GM18870 (cell line): ENCODE results near the gene DISP3.

ENCODE experiments used
- ATAC-seq: cut with Tn5 transposase; IDR thresholded peaks from one replicate; pipeline ENCODE4 v1.9.1; 2021; ENCODE audit warnings: moderate library complexity; ENCODE audit not compliant: unreplicated experiment

Gene DISP3

DNA sequence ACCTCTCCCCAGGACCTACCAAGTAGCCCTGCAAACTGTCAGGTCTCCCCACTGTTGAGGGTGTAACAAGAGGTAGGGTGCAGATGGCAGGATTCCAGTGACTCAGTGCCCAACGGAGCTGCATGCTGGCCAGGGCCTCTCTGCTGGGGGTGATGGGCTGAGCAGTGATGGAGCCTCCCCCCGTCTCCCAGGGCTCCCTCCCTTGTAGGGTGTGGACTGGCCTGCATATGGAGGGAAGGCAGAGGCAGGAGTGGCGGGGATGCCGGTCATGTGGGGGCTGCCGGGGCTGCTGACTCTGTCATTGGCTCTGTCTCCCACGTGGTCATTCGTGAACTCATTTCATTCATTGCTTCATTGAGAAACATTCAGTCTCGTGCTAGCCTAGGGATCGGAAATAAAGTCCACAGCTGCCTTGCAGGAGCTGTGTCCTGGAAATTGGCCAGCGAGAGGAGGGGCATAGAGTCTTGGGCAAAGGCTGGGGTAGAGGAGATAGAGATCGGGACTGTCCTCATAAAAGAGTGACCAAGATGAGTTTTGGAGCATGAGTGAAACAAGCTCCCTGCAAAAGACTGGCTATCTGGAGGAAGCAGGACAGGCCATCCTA lies 22.9 kb upstream of the DISP3 start:
- no peak for ATAC-seq

DNA sequence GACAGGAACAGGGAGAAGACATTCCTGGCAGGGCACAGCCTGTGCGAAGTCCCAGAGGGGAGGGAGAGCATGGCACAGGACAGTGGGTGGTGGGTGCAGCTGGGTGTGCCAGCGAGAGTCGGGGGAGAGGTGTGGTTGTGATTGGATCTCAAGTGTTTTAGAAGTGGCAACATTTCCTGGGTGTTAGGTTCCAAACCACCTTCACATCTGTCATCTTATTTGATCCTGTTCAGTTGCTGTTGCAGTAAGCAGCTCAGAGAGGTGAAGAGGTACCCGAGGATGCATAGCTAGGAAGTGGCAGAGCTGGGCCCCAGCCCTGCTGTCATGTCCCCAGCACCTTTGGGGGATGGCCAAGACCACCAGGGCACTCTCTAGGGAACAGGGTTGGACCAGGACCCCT lies 22.0 kb upstream of the DISP3 start:
- ATAC-seq, result no peak

DNA sequence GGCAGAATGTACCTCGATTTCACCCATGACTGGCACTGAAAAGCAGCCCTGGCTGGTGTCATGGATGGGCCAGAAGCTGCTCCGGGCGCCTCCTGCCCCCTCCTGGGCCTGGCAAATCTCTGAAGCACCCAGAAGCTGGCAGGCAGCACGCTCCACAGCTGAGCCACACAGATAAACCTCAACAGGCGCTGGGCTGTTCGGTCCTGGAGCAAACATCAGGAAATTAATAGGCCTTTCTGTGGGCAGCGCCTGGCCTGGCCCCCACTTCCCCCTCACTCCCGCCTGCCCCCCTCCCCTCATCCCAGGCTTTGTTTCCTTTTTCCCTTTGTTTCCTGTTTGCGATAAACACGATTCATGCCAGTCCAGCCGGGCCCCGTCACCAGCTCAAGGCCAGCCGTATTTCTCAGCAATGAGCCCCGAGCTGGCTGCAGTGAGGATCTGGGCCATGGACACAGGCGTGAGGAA lies 20.1 kb upstream of the DISP3 start:
- no peak for ATAC-seq

DNA sequence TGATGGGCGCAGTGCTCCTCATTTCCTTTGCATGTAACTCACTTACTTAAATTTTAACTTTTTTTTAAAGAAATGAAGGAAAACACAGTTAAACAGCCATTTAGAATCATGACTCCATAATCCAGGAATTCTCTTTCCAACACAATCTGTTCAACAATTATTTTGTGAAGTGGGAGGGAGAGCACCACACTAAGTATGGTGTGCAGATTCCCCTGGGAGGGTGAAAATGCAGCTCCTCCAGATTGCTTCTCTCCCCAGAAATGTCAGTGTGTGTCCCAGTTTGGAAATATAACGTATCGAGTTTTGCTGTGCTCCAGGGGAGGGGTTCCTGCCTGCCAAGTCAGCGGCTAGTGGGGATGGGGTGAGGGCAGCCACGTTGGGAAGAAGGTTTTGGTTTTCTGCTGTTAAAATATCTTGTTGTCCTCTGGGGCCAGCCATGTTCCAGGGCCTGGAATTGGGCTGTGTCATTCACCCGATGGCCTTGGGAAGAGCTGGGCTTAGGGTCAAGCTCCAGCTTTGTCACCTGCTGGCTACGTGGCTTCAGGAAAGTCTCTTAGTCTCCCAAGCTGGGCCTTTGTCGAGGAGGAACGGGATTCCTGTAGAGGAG lies 17.3 kb upstream of the DISP3 start:
- ATAC-seq, result no peak

DNA sequence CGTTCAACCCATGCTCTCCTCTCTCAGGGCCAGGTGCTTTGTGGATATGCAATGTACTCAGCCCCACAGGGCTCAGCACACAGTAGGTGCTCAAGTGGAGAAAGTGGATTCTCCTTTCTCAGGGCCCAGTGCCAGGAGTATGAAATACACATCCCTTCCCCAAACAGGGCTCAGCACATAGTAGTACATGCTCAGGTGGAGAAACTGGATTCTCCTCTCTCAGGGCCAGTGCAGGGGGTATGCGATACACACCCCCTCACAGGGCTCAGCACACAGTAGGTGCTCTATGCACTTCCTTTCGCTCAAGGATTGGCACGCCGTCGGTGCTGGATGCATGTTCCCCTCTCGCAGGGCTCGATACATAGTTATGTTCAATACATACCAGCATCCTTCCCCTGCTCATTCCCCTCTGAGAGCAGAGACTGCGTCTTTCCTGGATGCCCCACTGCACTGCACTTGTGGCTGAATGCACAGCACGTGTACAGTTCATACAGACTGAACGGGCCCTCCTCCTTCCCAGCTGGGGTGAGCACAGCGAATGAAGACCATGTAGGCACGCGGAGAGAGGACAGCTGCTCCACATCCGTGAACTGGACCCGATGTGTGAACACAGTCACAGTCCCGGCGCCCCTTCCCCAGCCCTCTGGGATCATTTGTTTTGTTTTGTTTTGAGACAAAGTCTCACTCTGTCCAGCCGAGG lies 16.6 kb upstream of the DISP3 start:
- ATAC-seq, result no peak

DNA sequence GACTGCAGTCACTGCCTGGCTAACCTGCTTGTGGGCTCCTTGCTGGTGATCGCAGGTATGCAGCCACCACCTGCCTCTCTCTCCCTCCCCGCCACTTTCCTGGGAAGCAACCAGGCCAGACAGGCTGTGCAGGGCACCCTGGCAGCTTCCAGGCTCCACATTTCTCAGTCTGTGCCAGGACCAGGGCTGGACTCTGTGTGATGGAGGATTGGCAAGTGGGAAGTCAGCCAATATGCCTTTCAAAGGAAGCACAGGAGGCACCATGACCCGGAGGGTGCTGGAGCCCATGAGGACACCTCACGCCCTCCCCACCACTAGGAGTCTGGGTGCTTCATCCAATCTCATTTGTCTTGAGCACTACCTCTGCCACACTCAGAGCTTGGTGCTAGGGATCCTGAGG lies 15.8 kb upstream of the DISP3 start:
- no peak for ATAC-seq

DNA sequence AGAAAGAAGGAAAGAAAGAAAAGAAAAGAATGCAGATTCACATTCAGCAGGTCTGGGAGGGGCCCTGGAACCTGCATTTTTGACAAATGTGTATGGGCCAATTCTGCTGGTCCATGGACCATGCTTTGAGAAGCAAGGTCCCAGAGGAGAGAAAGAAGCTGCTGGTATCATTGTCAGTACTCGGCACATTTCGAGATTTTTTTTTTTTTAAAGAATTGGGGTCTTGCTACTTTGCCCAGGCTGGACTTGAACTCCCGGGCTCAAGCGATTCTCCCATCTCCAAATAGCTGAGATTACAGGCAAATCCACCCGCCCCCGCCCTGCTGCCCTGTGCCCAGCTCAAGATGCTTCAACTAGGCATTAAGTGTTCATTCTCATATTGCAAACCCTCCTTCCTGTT lies 13.6 kb upstream of the DISP3 start:
- ATAC-seq, result no peak

DNA sequence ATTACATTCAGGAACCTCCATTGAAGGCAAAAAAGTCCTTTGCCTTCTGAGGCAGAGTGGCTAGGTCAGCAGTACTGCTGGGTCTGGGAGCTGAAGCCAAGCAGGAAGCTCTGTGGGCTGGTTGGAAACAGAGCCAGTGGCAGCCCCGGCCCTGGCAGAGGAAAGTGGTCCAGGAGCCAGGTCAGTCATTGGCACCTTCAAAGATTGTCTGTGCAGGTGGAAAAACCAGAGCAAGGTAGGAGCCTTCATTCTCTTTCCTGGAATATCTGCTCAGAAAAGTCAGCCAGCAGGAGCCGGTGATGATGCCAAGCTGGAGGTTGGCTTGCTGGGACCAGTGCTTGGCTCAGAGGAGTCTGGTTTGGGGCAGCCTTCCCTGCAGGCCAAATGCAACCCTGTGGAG lies 12.5 kb upstream of the DISP3 start:
- no peak for ATAC-seq

DNA sequence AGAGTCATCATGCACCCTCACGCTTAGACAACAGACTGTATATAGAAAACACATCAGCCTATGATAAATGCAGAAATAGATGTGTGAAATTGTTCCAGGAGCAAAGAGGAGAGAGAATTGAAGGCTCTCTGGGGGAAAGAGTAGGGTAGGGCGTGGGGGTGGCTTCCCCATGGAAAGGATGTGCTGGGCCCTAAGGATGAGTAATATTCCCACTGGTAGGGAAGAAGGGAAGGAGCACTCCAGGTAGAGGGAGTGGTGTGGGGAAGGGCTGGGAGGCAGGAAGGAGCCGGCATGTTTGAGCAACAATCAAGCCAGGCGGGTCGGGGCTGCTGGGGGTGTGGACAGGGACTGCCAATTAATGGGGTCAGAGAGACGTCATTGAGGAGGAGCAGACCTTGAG lies 10.1 kb upstream of the DISP3 start:
- no peak for ATAC-seq

DNA sequence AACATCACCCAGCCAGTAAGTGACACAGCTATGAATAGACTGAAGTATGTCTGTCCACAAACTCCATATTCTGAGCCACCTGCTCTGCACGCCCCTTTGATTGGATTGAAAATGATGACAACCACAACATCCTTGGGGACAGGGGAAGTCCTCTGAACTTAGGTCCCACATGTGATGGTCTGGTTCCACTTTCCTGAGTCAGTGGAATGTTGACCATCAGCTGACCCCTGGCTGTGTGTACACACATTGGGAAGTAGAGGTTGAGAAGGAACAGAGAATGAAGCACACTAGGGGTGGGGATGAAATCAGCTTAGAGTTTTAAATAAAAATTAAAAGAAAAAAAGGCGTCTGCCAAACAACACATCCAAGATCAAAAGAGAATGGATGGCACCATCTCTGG lies 8.0 kb upstream of the DISP3 start:
- no peak for ATAC-seq

DNA sequence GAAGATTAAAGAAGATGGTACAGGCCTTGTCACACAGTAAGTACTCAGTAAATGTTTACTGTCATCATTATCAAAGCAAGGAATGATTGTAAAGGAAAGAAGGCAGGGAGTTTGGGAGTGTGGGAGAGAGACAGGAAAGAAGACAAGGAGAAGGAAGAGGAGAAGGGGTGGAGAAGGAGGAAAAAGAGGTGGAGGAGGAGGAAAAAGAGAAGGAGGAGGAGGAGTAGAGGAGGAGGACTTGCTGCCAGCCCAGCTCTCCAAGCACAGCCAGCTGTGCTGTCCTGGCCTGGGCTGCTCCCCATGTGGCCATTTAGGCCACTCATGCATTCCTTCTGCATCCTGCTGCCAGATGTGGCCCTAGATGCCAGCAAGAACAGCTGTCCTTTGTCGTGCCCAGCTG lies 7.5 kb upstream of the DISP3 start:
- ATAC-seq, result no peak

DNA sequence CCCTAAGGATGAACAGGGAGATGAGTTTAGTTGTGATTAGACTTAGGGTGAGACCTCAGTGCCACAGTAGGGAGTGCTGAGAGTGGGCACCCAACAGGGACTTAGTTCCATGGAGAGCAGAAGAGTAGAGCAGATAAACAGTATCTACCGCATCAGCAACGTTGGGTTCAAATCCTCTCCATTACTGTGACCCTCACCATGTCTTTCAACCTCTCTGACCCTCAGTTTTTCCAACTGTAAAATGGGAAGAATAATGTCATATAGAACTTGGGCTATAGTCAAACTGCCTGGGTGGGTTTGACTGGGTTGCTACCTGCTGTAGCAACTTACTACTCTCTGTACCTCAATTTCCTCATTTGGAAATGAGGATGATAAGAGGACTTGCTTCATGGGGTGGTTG lies 6.7 kb upstream of the DISP3 start:
- ATAC-seq, result no peak

DNA sequence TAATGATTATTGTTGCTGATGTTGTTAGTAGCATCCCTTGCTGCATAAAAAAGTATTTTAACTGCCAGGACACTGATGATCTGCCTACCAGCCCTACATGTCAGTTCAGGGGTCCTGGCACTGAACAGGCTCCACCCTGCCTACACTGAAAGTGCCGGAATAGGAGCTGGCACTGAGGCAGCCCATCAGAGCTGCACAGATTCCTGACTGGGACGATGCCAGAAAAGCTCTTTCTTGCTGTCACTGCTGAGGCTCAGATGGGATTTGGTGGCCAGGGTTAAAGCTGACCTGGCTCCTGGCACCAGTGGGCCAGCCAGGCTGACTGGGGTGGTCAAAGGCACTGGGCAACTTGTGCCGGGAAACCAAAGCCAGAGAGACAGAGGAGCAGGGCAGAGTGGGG lies 6.2 kb upstream of the DISP3 start:
- no peak for ATAC-seq

DNA sequence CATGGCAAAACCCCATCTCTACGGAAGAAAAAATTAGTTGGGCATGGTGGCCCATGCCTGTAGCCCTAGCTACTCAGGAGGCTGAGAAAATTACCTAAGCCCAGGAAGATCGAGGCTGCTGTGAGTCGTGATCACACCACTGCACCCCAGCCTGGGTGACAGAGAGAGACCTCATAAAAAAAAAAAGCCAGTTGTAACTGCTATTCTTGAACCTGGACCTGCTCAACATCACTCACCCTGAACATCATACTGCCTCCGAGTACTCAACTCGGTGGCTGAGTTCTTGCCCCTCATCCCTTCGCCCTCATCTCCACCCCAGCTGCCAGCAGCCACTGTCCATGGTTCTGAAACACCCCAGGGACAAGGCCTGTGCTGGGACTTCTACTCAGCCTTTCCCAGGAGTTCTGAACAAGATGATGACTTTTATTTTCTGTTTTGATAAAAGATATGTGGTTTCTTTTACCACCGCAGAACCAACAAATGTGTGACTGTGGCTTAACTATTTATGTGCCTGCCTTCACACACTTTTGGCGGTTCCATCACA lies 5.4 kb upstream of the DISP3 start:
- ATAC-seq, result no peak

DNA sequence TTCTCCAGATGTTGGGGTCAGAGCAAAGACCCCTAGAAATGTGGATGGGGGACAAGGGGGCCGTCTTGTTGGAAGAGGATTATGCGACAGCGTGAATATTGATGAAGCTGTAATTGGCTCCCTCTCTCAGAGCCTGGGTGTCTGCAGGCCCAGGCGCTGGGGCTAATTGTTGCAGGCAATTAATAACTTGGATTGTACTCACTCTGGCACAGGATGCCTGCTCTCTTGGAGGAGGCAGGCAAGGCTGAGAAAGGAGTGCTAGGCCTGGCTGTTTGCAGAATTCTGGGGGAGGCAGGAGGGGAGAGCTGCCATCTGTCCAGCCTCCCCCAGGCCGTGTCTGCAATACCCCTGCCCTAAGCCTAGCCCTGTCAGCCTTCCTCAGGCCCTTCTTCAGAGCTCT lies 4.1 kb upstream of the DISP3 start:
- no peak for ATAC-seq

DNA sequence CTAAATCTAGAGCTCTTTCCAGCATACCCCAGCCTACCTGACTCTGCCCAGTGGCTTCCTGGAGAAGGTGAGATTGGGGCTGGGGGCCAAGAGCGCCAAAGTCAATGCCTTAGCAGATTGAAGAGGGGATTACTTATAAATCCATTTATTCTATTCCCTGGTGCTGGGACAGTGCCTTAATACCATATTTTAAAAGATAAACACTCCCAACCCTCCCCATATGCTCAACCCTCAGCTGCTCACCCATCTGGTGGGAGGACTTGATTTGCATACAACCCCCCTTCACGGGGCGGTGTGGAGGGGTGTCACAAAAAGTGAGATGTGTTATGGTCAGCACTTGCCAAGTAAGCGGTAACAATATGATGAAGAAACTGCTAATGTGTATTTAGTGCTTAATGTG lies 3.2 kb upstream of the DISP3 start:
- ATAC-seq, result no peak

DNA sequence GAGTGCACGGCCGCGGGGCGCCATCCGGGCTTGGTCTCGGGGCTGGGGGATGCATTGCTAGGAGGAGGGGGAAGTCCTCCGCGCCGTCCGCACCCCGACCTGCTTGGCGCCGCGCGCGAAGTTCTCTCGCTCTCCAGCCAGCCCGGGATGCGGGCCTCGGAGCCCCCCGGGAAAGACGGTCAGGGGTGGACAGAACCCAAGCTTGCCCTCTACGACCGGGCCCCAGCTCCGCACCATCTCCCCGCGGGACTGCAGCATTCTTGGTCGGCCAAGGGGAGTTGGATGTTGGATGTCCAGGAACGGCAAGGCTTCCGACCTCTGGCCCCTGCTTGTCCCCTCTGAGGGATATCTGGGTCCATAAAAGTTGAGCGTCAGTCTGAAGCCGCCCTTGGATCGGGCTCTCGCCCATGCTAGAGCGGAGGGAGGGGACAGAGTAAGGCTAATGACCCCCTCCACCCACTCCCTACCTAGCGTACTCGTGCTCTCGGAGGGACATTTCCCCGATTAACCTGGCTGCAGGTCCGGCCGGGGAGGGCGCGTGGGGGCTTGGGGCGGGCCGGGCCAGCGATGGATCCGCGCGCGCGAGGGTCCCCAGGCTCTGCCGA lies 522 bp downstream of the DISP3 start:
- ATAC-seq, result no peak

DNA sequence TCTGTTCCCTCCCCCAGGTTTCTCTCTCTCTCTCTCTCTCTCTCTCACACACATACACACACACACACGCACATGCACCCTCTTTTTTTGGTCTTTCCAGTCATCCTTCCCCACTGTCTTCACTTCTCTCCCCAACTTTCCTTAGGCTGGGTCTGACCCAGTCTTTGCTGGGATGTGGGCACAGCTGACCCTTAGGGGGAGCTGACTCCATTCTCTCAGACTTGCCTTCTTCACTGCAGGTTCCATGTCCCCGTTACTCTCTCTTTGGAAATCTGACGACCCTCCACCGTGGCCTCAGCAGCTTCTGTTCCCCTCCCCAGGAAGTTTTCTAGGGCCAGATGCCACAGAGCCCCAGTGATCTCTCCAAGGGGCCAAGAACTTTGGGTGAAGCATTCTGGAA lies 2.1 kb downstream of the DISP3 start:
- no peak for ATAC-seq

DNA sequence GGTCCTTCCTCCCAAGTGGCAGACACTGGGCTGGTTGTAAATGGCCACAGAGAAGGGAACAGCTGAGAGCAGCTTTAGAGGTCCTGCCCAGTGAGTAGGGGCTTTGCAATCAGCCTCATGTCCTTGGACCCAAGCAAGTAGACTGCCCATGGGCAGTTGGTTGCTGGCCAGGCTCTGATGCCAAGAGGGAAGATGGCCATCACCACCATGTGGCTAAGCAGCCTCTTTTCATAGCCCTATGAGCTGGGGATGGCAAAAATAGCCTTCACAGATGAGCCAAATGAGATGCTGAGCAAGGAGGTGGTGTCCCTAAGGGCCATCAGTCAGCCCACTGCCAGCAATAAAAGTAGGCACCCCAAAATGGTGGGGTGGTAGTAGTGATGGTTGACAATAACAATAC lies 3.2 kb downstream of the DISP3 start:
- no peak for ATAC-seq

DNA sequence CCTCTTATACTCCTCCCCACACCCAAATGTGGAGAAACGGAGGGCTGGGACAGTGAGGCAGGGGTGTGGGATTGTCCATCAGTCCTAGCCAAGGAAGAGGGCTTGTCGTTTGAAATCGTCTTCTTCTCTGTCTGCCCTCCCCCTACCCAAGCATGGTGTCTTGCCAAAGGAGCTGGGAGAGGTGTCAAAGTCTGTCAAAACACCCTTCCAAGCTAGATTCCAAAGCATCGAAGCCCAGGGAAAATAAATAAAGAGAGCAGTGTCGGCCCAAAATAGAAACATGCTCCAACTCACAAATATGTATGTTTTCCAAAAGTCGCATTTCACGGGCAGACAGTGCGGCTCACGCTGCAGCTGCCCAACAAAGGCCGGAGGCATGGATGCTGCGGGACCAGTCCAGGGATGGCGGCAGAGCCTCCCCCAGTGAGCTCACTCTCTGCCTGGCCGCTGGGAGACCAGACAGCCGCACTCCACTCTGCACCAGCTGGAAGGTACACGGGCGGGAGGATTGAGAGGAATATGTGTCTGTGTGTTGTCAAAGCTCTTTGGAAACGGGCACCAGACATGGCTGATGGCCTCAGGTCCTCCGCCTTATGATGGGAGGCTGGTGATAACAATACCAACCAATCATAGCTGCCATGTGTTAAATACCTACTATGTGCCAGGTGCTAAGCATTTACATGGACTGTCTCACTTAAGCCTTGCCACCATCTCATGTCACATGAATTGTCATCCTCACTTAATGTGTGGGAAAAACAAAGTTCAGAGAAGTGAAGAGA lies 3.9 kb downstream of the DISP3 start:
- ATAC-seq, result no peak
